ENCODE measurements around the gene PPP1R9A.
A peak's percentile ranks its signal among the peaks of the same experiment; 100 is the strongest.

Gene PPP1R9A

DNA sequence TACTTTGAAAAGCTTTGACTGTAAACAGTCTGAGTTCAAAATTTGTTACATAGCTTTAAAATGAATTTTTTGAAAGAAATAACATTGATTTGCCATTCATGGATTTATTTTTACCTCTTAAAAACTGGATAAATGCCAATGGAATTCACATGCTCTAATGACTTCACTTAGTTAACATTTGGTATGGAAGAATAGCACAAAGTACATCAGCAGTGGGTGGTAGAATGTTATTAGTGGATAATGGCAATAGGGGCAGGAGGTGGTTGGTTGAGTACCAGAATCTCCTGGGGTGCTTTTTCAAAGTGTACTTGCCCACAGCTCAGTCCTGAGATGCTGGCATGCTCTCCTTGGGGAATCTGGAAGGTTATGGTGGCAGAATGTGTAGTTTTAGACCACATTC is 4.7 kb downstream of the PPP1R9A start:
- no peak for DNase-seq

DNA sequence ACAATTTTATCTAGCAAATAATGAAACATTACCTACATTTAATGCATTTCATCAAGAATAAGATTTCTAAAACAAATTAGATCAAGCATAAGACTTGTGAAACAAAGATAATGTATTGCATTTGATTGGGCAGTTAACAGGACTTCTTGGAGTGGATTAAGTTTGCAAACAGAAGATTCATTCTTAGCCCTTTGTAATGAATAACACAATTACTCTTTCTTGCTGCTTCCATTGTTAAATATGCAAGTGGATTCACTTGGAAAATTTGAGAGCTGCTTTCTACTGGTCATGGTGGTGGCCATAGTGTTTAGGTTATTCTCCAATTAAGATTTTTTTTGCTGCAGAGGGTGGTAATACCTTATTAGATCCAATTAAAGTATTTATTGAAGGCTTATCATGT is 6.0 kb downstream of the PPP1R9A start:
- no peak for DNase-seq

DNA sequence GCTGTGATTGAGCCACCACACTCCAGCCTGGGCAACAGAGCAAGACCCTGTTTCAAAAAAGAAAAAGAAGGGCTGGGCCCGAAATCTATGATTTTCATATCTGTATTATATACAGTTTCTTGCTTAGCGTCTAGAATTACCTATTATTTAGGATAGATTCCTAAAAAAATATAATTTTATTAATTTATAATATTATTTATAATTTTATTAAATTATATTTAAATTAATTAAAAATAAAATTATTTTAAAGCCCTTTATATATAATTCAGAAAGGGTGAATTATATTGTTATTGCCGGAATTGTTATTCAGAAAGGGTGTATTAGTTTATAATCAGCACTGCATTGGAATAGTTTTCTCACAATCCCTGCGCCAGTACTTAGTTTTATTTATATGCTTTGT is 14.5 kb downstream of the PPP1R9A start:
- no peak for DNase-seq

DNA sequence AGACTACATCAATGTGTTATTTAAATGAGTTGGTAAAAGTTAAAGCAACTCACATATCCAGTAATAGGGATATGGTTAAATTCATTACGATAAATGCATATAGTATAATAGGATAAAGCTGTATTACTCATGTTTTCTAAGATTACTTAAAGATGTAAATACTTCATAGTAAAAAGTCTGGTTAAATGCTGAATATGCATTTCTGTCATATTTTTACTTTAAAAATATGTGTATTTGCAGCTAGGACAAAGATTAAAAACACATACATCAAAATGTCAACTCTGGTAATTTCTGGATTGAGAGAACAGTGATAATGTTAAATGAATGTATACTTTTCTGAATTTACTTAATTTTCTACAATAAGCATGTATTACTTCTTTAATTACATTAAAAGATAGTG is 15.1 kb downstream of the PPP1R9A start:
- no peak for DNase-seq

DNA sequence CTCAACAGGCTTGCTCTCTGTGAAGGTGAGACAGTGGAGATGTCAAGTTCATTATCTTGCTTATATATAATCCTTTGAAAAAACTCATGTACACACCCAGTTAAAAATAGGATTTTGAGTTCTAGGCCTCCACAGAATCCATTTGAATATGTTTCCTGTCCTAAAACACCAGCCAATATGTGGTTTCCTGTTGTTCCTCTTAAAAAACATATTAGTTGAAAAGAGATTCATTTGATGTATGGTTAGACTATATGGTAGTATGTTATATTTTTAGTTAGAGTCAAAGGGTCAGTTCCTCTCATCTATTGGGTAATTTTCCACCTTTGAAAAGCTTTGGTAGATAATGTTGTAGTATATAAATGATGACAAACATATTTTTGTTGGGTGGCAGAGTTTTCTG is 16.0 kb downstream of the PPP1R9A start:
- peak in 1 of 2 experiments; percentile 3 for DNase-seq

DNA sequence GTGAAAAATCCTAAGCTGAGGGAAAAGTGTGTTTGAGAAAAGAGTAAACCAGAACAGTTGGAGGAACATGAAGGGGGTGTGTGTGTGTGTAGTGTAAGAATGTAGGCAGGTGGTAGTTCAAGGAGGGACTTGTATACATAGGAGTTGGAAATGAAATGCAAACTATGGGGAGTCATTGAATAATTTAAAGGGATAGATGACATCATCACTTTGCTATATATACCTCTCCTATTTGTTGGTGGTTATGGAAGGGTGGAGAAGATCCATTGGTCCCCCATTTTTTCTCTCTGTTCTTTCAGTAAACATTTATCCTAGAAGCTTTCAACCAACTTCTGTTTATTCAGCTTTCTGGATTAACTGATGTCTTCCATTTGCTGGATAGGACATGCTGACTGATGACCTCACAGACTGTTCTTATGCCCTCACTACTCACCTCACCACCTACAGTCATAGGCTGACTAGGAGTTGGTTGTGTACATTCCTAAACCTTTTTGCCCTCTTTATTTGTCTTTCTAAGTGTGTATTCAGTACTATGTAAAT is 20.8 kb downstream of the PPP1R9A start:
- no peak for DNase-seq

DNA sequence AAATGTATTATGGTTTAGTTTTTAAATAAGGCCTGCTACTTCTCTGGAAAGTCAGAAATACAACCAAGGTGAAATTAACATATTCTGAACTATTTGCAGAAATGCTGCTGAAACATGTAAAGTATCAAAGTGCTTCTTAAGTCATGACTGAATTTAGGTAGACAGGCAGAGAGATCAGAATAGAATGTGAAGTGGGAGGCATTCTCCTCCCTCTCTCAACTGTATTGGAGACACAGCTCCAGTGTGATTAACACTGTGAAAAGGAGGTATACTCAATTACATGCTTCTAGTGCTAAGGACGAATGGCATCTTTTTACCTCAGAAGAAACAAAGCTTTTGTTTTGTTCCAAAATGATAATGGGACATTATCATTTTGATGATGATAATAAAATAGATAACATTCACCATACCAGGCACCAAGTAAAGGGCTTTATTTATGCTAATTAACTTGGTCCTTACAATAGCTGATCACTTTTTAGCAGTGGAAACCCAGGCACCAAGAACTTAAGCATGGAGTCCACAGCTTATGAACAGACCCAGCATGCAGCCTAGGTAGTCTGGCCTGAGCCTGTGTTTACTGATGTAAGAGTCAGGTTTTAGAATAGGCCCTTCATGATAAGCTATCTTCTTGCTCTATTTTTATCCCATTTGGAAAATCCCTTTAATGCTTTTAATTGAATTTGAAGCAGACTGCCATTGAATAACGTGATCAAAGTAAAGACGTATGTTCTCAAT is 26.0 kb downstream of the PPP1R9A start:
- DNase-seq: no peak

DNA sequence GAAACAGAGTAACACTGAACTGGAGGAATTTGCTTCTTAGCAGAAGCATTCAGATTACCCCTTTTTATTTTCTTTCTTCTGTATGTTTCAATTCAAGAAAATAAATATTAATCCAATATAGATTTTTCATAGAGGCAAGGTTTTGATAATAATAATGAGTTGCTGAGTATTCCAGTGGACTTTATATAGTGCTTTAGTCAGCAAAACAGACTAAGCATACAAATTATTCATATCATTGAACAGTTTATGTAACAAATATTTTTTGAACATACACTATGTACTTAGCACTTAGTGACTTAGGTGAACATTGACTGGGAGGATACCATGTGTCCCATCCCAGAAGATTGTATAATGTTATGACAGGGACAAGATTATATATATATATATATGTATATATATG is 32.0 kb downstream of the PPP1R9A start:
- DNase-seq: no peak

DNA sequence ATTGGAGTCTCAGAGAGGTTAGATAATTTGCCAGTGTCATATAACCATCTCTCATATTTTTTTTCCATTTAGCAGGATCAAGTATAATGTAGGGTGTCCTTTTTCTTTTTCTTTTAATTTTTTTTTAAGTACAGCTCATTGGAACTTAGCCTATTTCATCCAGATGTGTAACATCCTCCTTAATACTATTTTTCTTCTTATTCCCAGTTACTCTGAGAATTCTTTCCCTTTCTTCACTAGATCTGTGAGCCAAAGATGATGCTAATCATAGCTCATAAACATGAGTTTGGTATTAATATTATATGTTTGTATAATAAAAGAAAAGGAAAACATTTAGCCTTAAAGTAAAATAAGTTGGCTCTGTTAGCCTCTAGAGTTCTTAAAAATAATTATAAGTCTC is 32.8 kb downstream of the PPP1R9A start:
- no peak for DNase-seq

DNA sequence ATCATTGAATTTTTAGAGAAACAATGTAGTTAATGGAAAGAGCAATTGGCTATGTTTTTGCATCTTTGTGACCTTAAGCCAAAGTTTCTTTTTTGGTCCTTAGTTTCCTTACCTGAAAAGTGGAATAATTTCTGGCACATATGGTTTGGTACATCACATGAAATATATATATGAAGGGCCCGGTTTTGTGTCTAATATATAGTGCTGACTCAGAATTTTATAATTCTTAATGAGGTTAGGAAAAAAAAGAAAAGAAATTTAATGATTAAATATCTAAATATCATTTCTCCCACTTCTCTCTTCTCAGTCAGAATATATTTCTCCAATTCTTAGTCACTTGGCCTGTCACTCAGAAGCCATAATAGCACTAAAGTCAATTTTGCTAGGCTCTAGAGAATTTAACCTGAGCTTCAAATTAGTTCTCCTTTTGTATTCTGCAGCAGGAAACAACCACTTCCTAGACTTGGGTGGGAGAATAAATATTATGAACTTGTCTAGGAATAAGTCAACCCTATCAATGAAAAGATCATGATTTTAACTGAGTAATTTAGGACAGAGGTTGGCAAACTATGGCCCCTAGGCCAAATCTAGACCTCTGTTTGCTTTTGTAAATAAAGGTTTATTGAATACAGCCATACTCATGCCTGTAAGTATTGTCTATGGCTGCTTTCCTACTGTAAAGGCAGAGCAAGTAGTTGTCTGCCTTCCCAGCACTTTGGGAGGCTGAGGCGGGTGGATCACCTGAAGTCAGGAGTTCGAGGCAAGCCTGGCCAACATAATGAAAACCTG is 34.6 kb downstream of the PPP1R9A start:
- DNase-seq: no peak

DNA sequence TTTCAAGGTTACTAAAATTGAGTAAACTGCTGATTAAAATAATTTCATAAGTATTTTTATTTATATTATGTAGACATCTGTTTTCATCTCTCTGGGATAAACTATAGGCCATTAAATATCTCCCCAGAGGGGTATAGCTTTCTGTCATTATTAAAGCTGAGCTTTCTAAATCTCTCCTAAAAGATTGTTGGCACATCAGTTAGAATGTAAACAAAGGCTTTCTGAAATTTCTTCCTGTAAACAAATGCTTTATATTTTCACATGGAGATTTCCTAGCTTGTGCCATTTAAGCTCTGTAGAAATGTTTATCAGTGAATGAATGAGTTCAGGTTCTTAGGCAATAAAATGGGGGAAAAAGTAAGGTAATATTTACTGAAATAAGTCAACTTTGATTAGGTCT is 35.7 kb downstream of the PPP1R9A start:
- DNase-seq: no peak

DNA sequence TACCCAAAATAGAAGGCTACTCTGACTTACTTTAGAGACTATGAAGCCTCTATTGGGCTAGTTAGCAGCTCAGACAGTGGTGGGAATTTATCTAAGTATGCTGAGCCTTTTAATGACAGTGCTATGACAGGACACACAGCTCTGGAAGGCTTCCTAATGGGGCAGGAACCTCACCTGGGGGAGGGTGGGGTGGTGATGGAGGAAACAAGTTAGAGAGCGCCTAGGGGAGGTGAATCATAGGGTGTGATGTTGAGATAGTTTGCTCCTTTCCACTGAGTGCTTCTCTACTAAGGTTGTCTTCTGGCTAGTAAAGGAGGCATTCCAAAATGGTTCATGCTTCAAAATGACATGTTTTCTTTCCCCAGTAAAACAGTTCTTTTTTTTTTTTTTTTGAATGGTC is 42.1 kb downstream of the PPP1R9A start:
- DNase-seq: no peak

DNA sequence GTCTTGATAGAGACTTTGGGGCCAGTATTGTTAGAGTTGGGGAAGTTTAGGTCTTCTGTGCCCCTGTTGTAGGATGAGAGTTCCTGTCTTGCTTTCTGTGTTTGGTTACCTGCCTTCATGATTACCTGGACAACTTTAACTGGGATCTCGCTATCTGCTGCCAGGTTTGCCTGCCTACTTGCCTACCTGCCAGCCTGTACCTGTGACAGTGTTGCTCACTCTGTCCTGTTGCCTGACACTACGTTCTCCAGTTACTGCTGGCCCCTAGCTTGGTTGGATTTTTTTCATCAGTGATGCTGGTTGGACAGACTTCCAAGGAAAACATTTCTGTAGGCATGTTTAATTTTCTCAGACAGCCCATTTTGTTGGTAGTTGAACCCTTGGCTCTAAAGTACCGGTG is 48.4 kb downstream of the PPP1R9A start:
- no peak for DNase-seq

DNA sequence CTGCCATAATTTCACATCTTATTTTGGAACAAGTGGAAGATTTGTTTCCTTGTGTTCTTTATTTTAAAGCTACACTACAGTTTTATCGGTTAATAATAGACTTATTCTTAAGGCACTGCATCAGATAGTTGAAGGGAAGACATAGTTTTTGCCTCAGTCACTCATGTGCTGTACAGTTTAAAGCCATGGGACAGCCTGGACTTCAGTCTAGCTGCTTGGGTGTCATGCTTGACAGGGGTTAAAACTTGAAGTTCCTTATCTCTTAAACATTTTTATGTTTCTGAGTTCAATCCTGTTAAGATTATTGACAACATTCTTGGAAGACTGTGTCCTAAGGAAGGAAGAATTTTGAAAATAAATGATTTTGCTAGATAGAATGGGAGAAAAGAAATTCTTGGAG is 49.7 kb downstream of the PPP1R9A start:
- DNase-seq: no peak

DNA sequence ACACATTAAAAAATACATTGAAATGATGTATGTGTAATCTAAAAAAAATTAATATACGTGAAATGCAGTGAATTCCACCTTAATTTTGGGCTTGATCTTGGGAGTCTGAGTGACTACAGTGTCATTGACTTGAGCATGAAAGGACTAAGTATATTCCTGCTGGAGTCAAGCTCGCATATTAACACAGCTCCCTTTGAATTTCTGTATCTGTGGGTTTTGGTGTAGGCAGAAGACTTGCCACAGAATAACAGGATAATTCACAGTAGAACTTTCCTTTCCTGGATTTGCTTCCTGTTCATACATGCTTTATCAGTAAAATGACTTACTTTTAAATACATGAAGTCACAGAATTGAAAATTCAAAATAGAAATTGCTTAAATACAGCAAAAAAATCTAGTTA is 55.3 kb downstream of the PPP1R9A start:
- no peak for DNase-seq

DNA sequence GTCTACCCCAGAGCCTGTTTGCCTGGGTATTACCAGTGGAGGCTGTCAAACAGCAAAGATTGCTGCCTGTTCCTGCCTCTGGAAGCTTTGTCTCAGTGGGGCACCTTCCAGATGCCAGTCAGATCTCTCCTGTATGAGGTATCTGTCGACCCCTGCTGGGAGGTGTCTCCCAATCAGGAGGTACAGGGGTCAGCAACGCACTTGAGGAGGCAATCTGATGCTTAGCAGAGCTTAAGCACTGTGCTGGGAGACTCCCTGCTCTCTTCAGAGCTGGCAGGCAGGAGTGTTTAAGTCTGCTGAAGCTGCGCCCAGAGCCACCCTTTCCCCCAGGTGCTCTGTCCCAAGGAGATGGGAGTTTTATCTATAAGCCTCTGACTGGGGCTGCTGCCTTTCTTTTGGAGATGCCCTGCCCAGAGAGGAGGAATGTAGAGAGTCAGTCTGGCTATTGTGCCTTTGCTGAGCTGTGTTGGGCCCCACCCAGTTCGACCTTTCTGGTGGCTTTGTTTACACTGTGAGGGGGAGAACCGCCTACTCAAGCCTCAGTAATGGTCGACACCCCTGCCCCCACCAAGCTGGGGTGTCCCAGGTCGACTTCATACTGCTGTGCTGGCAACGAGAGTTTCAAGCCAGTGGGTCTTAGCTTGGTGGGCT is 62.2 kb downstream of the PPP1R9A start:
- no peak for DNase-seq

DNA sequence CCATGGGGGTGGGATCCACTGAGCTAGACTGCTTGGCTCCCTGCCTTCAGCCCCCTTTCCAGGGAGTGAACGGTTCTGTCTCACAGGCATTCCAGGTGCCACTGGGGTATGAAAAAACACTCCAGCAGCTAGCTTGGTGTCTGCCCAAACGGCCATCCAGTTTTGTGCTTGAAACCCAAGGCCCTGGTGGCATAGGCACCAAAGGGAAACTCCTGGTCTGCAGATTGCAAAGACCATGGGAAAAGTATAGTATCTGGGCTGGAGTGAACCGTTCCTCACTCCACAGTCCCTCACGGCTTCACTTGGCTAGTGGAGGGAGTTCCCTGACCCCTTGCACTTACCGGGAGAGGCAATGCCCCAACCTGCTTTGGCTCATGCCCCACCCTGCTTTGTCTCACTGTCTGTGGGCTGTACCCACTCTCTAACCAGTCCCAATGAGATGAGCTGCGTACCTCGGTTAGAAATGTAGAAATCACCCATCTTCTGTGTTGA is 62.7 kb downstream of the PPP1R9A start:
- no peak for DNase-seq

DNA sequence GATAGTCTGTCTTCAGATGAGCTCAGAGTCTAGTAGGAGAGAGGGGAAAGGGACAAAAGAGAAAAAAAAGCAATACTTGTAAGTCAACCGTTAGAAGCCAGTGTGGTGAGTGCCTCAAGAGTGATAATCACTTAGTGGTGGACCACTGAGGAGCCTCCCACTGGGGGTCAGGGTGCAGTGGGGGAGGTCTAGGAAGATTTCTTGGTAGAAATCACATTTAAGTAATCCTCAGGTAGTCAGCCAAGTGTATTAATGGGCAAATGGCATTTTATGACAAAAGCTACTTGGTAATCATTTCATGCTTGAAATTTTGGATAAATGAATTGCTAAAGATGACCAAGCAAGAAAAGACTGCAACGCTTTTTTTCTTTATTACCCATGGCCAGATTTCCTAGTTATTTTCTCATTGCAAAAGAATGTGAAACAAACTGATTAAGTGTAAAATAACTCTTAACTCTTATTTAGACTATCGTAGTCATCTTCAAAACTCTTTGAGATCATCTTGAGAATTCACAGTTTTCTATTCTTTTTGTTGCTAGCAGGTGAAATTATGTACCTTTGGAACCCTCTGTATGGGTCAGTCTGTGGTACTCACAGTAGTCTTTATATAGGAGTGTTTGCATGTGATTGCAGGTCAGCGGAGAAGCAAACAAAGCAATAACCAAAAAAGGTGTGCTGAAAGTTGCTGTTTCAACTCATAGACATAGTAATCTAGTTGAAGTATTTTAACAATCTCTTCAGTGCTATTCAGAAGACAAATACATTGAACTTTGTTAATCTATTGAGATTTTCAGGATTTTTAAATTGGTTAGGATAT is 63.9 kb downstream of the PPP1R9A start:
- no peak for DNase-seq

DNA sequence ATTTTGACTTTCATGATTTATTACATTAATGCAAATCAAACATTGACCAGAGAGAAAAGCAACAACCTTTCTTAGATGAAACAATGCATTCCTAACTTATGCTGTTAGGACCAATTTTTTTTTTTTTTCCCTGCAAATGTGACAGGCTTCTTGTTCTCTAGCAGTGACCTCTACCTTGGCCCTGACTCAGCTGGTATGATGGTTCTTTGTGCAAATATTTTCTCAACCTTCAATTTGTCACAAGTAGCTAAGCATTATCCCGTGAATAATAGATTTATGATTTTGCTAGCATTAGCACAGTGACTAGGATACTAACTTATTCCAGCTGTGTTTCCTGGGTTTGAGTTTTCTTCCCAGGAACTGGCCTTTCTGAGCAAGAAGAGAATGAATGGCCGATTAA is 64.9 kb downstream of the PPP1R9A start:
- DNase-seq: no peak

DNA sequence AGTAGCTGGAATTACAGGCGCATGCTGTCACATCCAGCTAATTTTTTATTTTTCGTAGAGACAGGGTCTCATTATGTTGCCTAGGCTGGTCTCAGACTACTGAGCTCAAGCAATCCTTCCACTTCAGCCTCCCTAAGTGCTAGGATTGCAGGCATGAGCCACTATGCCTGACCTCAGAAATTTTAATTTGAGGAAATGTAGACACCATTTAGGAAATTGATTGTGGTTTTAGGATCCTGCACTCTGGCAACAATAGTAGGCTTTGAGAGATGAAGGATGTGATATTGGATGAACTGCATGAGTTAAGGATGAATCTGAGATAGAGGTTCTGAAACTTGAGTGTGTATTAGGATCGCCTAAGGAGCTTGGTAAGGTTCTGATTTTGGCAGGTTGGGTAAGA is 66.5 kb downstream of the PPP1R9A start:
- no peak for DNase-seq

DNA sequence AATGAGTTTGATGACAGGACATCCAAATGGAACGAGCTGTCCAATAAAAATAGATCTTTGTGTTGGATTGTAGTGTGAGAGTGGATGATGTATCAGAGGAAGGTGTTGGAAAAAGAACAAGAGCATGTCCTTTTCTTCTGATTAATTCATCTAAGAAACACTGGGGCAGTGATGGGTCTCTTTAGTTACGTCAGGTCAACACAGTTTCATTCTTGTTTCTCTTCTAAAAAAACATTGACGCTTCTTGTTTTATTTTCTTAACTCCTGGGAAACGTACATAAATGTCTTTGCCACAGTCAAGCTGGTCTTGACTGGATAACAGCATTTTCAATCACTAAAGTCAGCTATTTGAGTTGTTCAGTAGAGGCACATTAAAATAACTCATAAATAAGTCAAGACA is 67.0 kb downstream of the PPP1R9A start:
- DNase-seq: no peak

DNA sequence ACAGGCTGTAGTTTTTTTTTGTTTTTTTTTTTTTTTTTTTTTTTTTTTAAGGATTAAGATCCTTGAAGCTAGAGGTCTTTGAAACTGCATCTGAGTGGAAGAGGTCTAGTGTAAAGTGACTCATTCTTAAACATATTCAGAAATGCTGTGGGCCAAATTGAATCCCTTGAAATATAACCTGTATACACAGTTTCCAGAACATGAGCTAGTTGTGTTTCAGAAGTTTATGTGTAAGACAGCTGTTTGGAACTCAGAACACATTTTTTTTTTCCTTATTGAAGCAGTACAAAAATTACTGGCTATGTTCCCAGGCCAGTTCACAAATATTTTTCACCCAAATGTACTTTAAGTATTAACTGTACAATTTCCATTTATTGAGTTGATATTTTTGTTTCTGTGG is 67.9 kb downstream of the PPP1R9A start:
- no peak for DNase-seq

Data from Kasumi-1 (cell line).